ENCODE measurements around the gene CDKAL1.

DNA sequence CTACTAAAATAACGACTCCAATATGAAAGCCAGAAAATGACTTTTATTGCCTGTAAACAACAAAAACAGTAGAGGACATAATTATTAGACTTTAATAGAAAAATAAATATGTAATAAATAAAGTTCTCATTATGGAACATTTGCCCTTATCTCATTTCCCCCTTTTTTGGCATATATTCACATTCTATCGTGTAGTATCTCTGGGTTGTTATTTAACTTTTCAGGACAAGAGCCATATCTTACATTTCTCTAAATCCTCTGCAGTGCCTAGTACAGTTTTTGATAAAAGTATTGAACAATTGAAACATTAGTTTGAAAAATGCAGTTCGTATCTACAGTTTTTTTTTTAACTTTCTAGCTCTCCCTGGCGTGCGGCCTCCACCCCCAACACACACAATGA is 617.3 kb downstream of the CDKAL1 start:
- TF ChIP-seq GABPA (IDR thresholded peaks at IDR 0.05 in 1 of 2, conservative IDR thresholded peaks at IDR 0.05 in 1 of 2) (no peak), EGR1 (IDR thresholded peaks at IDR 0.05; ENCODE audit: low read depth in 2 of 2) (no peak)
- TF ChIP-seq, protein P1, sequence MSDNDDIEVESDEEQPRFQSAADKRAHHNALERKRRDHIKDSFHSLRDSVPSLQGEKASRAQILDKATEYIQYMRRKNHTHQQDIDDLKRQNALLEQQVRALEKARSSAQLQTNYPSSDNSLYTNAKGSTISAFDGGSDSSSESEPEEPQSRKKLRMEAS (IDR thresholded peaks at IDR 0.05), result no peak

Measured in liver (tissue), 2 donors.